SK-N-MC (cell line): ENCODE data around the gene MAMSTR.

ENCODE experiments used
- EZH2 ChIP-seq: fragments of 200-600 bp; sonication (generic); IDR thresholded peaks from one replicate; pipeline ENCODE4 v1.6.1; 2017; ENCODE audit warnings: antibody characterized with exemption
- FOXP2 ChIP-seq: optimal IDR thresholded peaks from 2 replicates; pipeline ENCODE3; 2011; ENCODE audit warnings: mild to moderate bottlenecking, moderate library complexity; ENCODE audit not compliant: insufficient read depth; ENCODE audit errors: extremely low read length, control extremely low read depth
- POLR2AphosphoS5 ChIP-seq: IDR thresholded peaks from 2 replicates; pipeline ENCODE4 v1.6.1; 2012; ENCODE audit warnings: mild to moderate bottlenecking, low read depth, low read length, borderline replicate concordance

DNA sequence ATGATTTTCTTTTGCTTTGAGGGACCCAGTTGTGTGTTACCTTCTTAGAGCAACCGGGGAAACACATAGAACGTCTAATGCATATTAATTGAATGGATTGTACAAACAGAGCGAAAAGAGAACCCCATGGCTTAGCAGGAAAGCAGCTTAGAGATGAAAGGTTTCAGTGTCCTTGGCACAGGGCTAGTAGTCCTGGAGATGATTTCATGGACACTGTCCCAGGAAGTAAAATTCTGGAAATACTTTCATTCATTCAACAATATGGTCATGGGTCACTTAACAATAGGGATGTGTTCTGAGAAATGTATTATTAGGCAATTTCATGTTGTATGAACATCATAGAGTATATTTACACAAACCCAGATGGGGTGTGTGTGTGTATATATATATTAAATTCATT is 33.4 kb downstream of the MAMSTR start:
- no peak for TF ChIP-seq POLR2AphosphoS5
- no peak for TF ChIP-seq EZH2
- no peak for TF ChIP-seq FOXP2
